D721Med (cell line): Measurements from ENCODE around the gene SURF6.

Experiments used
- DNase-seq: peaks from one replicate; pipeline ENCODE4 v3.0.0; 2011; ENCODE audit warnings: low spot score; ENCODE audit not compliant: insufficient read length
- FAIRE-seq: peaks from 2 replicates; lab custom pipeline; 2011; peaks lifted over from hg19 to GRCh38; lab: Jason Lieb, UNC
- CTCF ChIP-seq: IDR thresholded peaks from 2 replicates; pipeline ENCODE4 v1.5.1; 2012; ENCODE audit warnings: mild to moderate bottlenecking, control low read depth; ENCODE audit not compliant: insufficient read depth; ENCODE audit errors: missing control alignments

The SURF6 gene

GRCh38 chr9:133352635-133353340 is 16.8 kb upstream of the SURF6 start:
- no peak for TF ChIP-seq CTCF
- FAIRE-seq = no peak

DNA sequence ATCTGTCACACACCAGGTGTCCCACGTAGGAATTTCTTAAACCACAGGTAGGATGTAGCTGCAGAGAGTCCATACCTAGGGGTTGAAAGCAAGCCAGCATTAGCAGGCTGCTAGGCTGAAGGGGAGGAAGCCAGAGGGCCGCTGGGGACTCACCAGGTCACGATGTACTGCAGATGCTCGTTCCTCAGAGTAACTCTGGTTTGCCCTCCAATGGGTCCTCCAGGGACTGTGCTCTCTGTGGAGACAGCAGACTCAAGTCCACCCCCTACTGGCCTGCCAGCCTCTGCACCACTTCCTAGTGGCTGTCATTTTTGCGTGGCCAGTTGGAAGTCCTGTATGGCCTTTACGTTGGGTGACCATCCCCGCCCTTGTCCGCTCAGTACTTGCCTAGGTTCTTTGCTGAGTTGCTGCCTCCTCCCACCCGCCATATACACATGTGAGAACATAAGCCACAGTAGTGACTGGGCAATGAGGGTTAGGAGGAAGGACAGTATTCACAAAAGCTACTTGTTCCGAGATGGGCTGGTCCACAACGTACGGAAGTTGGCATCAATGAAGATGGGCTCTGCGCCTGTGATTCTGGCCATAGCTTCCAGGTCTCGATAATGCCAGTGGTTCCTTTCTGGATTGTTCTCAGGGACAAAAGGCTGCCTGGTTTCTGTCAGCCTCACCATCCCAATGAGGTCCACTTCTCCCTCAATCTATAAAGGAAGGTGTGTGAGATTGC is 16.1 kb upstream of the SURF6 start:
- DNase-seq = no peak

More at GRCh38 chr9:133352635-133353340, 16.8 kb upstream of the SURF6 start:
- no peak for DNase-seq

GRCh38 chr9:133351526-133351907 is 15.5 kb upstream of the SURF6 start:
- no peak for TF ChIP-seq CTCF
- FAIRE-seq = no peak

More for the DNA sequence above, 16.1 kb upstream of the SURF6 start:
- FAIRE-seq = no peak
- peak; percentile 34 for TF ChIP-seq CTCF

GRCh38 chr9:133349965-133350616 is 14.1 kb upstream of the SURF6 start:
- DNase-seq (no peak), FAIRE-seq (no peak)
- TF ChIP-seq CTCF = no peak

More at GRCh38 chr9:133351526-133351907, 15.5 kb upstream of the SURF6 start:
- DNase-seq = no peak

DNA sequence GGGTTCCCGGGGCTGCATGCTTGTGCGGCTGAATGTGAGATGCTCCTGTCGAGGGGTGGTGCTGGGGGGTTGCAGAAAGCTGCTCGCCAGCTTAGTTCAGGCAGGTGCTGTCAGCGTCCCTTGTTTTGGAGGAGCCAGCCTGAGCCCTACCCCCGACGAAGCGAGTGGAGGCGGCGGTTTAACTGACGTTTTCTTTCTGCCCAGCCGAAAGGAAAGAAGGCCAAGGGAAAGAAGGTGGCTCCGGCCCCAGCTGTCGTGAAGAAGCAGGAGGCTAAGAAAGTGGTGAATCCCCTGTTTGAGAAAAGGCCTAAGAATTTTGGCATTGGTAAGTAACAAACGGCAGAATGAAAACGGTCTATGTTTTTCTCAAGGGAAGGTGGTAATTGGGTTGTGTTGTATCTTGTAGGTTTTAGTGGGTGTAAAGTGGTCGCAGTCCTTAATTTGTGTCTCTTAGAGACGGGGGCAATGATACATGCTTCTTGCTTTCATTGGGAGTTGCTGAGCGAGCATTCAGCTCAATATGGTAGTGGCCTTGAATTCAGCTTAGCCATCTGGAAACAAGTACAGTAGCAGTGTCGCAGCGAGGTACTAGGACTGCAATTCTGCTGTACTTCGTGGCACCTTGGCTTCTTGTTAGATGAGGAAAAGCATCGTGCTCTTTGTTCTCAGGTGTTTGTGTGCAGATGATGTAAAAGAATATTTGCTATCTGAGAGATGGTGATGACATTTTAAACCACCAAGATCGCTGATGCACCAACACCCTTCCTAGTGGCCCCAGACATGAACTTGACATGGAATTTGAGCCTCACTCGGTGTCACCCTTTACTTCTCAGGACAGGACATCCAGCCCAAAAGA is 13.0 kb upstream of the SURF6 start:
- no peak for TF ChIP-seq CTCF
- FAIRE-seq (no peak), DNase-seq (no peak)

GRCh38 chr9:133347985-133348717 is 12.2 kb upstream of the SURF6 start, which contains the start of the genes MED22 and RPL7A:
MED22 (minus strand) TSS chr9:133348131; CDS start chr9:133346662, 1,469 bp downstream.
RPL7A (plus strand) TSS chr9:133348218; CDS start chr9:133348244, 26 bp downstream.
- FAIRE-seq (no peak), DNase-seq (peak; percentile 93)
- TF ChIP-seq CTCF = no peak
